Right forelimb (tissue), 1 donor: ENCODE data around the gene USHBP1.
"Not testable (repeated sequence)": the region's sequence is repeated elsewhere in the genome, so short reads cannot be mapped to it uniquely, and the experiment has no call there.

Experiments used
- DNase-seq: peaks from one replicate; pipeline ENCODE4 v3.0.0-alpha.2; 2018

The USHBP1 gene

DNA sequence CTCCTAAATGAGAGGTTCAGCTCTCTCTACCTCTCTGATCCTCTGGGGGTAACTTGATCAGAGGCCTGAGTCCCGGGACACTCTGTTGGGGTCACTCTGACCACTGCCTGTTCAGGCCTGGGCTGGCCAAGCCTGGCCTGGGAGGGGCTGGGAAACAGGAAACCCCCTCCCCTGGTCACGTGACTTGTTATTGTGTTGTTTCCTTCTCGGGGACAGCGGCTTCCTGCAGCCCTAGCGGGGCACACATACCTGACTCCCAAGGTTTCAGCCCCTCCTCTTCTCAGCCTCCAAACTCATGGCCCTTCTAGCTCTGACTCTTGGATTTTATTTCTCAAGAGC, at the start of gene USHBP1:
TSS of gene USHBP1 (minus strand) at position 105 of the 339 bp plus-strand sequence. CDS start 446 bp downstream, outside the sequence.
- no peak for DNase-seq

DNA sequence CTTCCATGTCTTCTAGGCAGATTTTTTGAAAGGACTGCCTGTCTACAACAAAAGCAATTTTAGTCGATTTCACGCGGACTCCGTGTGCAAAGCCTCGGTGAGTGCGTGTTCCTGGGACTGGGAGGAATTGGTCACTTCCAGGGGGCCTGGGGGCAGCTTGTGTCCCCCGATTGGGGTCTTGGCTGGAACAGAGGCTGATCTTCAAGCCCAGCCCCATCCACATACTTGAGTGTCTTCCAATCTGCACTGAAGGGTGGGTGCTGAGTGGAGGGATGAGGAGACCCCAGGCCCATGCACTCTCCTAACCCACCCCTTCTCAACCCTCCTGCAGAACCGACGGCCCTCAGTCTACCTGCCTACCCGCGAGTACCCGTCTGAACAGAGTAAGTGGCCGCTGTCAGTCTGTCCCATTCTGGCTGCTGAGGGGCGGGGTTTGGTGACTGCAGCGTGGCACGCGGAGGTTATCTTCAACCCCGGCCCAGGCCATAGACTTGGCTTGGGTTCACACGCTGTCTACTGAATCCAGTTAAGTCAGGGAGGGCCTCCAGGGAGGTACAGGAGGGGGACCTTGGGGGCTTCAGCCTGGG, 49.6 kb upstream of the USHBP1 start:
- no peak for DNase-seq

GRCh38 chr19:17312189-17313113, 47.9 kb upstream of the USHBP1 start:
- no peak for DNase-seq

DNA sequence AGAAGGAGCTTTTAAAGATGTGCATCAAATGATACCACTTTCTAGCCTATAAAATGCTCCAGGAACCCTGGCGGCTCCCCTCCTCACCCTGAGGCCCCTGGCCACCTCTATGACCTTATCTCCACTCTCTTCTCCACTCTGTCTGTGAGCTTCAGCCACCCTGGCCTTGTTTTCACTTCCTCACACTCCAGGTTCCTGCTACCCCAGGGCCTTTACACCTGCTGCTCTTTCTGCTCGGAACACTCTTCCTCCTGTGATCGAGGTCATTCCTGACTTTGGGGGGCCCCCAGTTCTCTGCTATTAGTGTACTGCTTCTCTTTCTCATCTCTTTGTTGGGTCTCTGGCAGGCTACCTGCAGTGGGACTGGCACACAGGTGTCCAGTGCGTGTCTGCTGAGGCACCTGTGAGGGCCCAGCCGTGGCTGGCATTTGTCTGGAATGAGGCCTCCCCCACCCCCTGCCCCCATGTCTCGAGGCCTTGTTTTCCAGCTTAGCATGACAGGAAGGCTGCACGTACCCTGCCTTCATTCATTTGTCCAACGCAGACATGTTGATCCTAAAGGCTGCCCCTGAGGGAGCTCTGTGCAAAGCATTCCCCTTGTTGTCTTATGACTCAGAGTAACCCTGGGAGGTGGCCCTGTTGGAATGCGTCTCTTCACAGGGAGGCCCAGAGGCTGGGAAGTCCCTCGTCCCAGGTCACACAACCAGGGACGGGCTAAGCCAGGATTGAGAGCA, 47.1 kb upstream of the USHBP1 start:
- no peak for DNase-seq

DNA sequence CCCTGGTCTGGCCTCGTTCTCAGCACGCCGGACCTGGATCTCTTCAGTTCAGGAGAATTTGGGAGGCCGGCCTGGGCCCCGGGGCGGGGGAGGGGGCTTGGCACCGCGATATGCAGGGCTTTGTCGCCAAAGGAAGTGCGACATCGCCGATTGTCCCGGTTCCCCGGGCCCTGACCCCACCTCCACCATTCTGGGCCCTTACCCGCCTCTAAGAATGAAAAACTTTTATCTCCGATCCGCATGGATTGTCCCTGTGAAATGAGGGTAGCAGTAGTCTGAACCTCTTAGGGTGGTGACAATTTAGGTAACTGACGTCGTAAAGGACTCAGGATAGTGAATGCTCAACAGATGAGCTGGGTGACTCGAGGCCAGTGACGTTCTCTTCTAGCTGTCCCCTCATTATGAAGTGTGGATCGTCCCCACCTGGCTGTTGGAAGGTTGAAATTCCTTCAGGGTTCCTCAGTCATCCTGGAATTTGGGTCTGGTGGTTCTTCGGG, 45.5 kb upstream of the USHBP1 start:
- DNase-seq: no peak

DNA sequence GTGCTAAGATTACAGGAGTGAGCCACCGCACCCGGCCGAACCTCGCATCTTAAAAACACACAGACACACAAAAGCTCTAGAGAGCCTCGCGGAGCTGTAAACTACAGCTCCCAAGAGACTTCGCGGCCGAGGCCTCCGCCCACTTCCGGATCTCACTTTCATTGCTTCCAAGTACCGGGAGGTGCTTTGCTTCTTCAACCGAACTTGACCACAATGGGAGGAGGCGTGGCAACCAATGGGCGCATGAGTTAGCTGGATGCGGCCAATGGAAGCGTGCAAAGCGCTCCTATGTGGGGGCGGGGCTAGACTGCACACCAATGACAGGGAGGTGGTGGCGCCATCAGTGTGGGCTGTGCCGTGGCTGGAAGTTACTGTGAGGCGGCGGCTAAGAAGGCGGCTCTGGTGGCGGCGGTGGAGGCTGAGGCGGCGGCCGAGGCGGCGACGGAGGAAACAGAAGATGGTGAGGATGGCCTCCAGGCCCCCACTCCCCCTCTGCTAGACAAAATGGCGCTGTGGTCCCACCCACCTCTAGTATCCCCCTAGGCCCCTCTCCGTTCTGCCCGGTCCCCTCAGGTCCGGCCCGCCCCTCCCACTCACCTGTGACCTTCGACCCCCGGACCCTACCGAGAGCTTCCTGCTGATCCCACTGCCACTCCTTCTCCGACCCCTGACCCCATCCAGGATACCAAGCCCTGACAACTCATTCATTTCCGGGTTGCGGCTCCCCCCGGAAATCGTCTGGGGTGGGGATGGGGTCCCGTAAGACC, 44.8 kb upstream of the USHBP1 start, which contains the start of gene DDA1:
TSS of gene DDA1 (plus strand) at position 366 of the 767 bp plus-strand sequence. CDS start at position 458, 92 bp downstream.
- peak; percentile 98 for DNase-seq

DNA sequence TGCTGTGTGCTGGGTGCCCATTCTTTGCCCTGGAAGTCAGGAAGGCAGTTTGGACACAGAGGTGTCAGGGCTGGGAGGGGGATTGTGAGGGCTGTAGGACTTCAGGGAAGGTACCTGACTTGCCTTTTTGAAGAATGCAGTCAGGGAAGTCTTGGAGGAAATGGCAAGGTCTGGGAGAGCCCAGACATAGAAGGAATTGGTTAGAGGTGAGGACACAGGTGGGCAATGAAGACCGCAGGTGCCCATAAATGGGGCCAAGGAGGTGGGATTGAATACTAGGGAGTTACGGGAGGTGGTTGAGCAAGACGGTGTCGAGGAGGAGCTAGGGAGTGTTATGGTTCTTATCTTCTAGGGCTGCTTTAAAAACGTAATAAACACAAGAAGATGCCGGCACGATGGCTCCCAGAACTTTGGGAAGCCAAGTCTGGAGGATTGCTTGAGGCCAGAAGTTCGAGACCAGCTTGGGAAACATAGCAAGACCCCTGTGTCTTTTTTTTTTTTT, 43.4 kb upstream of the USHBP1 start:
- no peak for DNase-seq

DNA sequence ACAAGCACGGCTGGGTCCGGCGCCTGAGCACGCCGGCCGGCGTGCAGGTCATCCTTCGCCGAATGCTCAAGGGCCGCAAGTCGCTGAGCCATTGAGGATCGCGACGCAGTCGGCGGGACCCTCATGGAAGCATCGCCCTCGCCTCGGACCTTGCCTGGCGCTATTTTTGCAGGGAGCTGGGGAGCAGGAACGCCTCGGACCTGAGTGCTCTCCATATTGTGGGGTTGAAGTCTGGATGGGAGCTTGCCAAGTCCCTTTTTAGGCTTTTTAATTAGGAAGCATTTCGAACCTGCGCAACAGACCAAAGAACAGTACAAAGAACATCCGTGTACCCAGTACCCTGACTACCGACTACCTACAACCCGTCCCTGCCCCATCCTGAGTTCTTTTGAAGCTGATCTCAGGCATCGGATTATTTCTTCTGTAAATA, 41.8 kb upstream of the USHBP1 start:
- no peak for DNase-seq

DNA sequence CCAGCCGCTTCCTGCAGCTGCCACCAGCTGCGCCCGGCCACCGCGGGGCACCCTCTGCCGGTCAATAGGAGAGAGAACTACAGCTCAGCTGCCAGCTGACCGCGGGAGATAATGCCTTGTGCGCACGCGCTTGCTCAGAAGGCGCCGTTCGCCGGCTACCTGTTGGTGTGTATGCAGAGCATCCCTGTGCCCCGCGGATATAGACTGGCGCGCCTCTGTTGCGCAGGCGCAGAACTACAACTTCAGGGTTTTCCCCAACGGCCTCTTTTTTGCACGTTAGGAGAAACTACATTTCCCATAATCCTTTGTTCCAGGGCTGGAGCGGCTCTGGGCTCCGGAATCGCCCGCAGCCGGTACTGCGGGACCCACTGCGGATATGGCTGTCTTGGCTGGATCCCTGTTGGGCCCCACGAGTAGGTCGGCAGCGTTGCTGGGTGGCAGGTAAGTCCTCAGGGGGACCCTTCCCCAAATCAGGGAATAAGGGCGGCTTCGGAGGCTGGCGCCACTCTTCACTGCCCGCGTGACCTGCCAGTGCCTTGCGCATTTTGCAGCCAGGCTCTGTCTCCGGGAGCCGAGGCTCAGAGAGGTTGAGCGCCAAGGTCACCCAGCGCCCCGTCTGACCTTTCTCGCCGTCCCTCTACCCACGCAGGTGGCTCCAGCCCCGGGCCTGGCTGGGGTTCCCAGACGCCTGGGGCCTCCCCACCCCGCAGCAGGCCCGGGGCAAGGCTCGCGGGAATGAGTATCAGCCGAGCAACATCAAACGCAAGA, 41.2 kb upstream of the USHBP1 start, which contains the start of gene MRPL34:
TSS of gene MRPL34 (plus strand) at position 356 of the 768 bp plus-strand sequence. CDS start at position 377, 21 bp downstream.
- peak; percentile 94 for DNase-seq

GRCh38 chr19:17305216-17305516, 40.6 kb upstream of the USHBP1 start:
- no peak for DNase-seq

- DNase-seq: no peak
Measured at GRCh38 chr19:17304386-17305215, 40.1 kb upstream of the USHBP1 start.

DNA sequence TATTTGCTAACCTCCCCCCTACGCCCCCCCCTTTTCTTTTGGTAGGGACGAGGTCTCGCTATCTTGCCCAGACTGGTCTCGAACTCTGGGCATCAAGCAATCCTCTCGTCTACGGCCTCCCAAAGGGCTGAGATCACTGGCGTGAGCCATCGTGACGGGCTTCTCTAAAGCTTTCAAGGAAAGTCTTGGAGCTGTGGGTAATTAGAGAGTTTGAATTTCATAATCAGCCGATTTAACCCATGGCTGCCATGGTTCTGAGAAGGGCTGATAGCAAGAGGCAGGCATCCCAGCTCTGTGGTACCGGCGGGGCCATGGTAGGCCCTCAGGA, 39.4 kb upstream of the USHBP1 start:
- no peak for DNase-seq

DNA sequence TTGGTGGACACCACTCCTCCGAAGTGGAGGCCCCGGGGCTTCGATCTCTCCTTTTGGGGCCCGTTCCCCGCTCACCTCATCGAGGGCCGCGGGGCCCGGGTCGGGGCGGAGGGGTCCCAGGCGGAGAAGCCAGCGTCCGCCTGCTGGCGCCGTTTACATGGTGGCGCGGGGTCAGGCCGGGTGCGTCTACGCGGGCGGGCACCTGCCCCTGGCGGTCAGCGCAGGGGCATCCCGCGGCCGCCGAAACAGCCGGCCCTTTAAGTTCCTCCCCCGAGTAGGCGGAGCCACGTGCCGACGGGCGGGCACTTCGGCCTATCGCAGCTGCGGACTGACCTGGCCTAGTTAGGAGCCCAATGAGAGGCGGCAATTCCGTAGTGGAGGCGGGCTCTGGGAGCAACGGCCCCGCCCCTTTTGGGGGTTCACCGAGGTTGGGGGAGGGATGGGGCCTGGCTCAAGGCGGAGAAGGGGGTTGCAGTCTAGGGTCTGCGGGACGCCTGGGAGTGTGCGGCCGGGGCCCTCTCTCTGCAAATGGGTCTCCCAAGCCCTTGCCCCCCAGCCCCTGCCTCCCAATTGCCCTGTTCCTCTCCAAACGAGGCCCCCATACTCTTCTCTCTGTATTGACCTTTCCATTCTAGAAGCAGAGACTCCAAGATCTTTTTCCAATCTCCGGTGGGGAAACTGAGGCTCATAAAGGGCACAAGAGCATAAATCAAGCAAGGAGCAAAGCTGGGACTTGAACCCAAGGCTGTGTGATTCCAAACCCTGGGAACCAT, 38.8 kb upstream of the USHBP1 start, which contains the start of gene ABHD8:
TSS of gene ABHD8 (minus strand) at position 259 of the 773 bp plus-strand sequence. CDS start 1,809 bp downstream, outside the sequence.
- DNase-seq: peak; percentile 98

GRCh38 chr19:17302391-17303166, 38.0 kb upstream of the USHBP1 start:
- no peak for DNase-seq

DNA sequence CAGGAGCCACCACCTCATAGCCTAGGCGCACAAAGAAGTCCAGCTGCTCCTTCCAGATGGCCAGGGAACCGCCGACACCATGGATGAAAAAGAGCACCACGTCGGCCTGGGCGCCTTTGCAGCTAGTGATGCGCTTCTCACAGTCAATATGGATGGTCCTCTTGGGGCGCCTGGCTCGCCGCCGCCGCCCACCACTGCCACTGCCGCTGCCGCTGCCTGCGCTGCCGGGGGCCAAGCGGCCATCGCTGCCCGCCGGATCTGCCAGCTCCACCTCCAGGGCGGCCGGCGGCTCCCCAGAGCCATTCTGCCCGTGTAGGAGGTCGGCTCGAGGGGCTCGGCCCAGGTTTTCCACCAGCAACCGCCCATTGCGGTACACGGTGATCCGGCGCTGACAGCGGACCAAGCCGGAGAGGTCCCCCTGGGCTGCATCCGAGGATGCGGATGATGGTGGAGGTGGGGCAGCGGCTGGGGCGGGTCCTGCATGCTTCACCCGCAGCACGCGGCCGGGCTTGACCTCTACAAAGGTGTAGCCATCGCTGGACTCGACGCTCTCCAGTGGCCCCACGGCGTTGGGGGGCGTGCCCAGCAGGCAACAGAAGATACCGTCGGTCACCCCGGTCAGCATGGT, 36.6 kb upstream of the USHBP1 start:
- no peak for DNase-seq

DNA sequence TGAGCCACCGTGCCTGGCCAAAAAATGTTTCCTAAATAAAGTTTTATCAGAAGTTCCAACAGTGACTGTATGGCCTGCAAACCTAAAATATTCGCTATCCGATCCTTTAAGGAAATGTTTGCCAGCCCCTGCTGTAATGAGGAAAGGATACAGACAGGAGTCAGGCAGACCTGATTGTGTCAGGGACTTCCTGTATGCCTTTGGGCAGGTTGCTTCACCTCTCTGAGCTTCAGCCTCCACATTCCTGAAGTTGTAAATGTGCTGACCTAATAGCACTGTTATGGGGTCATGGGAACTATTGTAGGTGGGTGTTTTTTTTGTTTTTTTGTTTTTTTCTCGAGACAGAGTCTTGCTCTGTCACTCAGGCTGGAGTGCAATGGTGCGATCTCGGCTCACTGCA, 32.4 kb upstream of the USHBP1 start:
- no peak for DNase-seq

DNA sequence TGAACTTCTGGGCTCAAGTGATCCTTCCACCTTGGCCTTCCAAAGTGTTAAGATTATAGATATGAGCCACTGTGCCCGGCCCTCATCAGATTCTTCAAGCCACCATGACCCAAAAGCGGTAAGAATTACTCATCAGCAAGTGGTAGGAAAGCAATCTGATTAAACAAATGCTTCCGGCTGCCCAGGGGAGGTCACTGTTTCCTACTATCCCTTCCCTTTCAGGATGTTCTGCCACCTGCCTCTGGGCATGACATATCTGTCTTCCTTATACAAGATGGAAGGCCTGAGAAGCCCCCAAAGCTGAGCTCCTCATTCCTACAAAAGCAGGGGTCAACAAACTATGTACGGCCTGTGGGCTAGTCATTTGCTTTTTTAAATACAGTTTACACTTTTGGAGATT, 31.7 kb upstream of the USHBP1 start:
- DNase-seq: no peak

DNA sequence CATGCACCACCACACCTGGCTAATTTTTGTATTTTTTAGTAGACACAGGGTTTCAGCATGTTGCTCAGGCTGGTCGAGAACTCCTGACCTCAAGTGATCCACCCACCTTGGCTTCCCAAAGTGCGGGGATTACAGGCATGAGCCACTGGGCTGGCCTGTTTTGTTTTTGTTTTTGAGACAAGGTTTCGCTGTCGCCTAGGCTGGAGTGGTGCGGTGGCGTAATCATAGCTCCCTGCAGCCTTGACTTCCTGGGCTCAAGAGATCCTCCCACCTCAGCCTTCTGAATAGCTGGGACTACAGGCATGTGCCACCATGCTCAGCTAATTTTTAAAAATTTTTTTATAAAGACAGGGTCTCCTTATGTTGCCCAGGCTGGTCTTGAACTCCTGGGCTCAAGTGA, 31.0 kb upstream of the USHBP1 start:
- DNase-seq: not testable (repeated sequence)
